ENCODE measurements around the gene RBMS3. TPM values are rescaled to one million over a fixed set of nuclear protein-coding genes. Genes with fewer than 3 reads are reported as not detected.

The RBMS3 gene
- total RNA-seq, 1 experiment from 2014 or later, result 7.4 TPM

- Mint-ChIP-seq H3K27me3 (ENCODE audit: insufficient read depth, unreplicated experiment) (no peaks in the 10 kb centered on the region), H3K9me3 (ENCODE audit: unreplicated experiment) (no peaks in the 10 kb centered on the region), H3K27ac (ENCODE audit: unreplicated experiment) (no peak overlapping the region), H3K36me3 (ENCODE audit: insufficient read depth, unreplicated experiment) (no peaks in the 10 kb centered on the region), H3K4me3 (ENCODE audit: unreplicated experiment) (no peak overlapping the region), H3K4me1 (ENCODE audit: low read depth, unreplicated experiment) (no peaks in the 10 kb centered on the region)
- H3K4me1 ChIP-seq, result no peaks in the 10 kb centered on the region
- ChIA-PET CTCF (no interaction called here), POLR2A (no interaction called here)
- no peak for TF ChIP-seq CTCF (IDR thresholded peaks at IDR 0.05; ENCODE audit: insufficient read depth in 1 of 2, low read depth in 1 of 2, low read length in 1 of 2, severe bottlenecking in 1 of 2, unreplicated experiment in 1 of 2)
- no peaks in the 10 kb centered on the region for H3K27me3 ChIP-seq (replicated peaks; ENCODE audit: control insufficient read depth, insufficient read depth, low read length)
- no peaks in the 10 kb centered on the region for H3K36me3 ChIP-seq (ENCODE audit: control insufficient read depth, insufficient read depth, low read length)
- H3K9me3 ChIP-seq, result no peaks in the 10 kb centered on the region; the same call in 1 of the 2 replicates
- no TSS peak for BruUV-seq (replicated peaks)
- no peak overlapping the region for H3K4me3 ChIP-seq (ENCODE audit: low read depth, low read length)
- DNase-seq, result no peak
- intact Hi-C loops (cut with micrococcal nuclease; ENCODE audit: unreplicated experiment), result no loop called here
Observed at GRCh38 chr3:29741231-29741630, 460.4 kb downstream of the RBMS3 start.

- Mint-ChIP-seq H3K27ac (ENCODE audit: unreplicated experiment) (no peak overlapping the region), H3K27me3 (ENCODE audit: insufficient read depth, unreplicated experiment) (no peaks in the 10 kb centered on the region), H3K4me1 (ENCODE audit: low read depth, unreplicated experiment) (no peaks in the 10 kb centered on the region), H3K4me3 (ENCODE audit: unreplicated experiment) (no peak overlapping the region), H3K36me3 (ENCODE audit: insufficient read depth, unreplicated experiment) (no peaks in the 10 kb centered on the region), H3K9me3 (ENCODE audit: unreplicated experiment) (no peaks in the 10 kb centered on the region)
- no peaks in the 10 kb centered on the region for H3K4me1 ChIP-seq
- POLR2A ChIA-PET, result no interaction called here
- no peak for TF ChIP-seq CTCF (IDR thresholded peaks at IDR 0.05; ENCODE audit: insufficient read depth in 1 of 2, low read depth in 1 of 2, low read length in 1 of 2, severe bottlenecking in 1 of 2, unreplicated experiment in 1 of 2)
- BruUV-seq (replicated peaks), result no TSS peak
- no peak for DNase-seq
- CTCF ChIA-PET, result no interaction called here
- H3K4me3 ChIP-seq (ENCODE audit: low read depth, low read length), result no peak overlapping the region
- intact Hi-C loops (cut with micrococcal nuclease; ENCODE audit: unreplicated experiment), result no loop called here
- no peaks in the 10 kb centered on the region for H3K27me3 ChIP-seq (replicated peaks; ENCODE audit: control insufficient read depth, insufficient read depth, low read length)
- no peaks in the 10 kb centered on the region; the same call in 1 of the 2 replicates for H3K9me3 ChIP-seq
- H3K36me3 ChIP-seq (ENCODE audit: control insufficient read depth, insufficient read depth, low read length), result no peaks in the 10 kb centered on the region
Observed at GRCh38 chr3:29745232-29745870, 464.5 kb downstream of the RBMS3 start.

GRCh38 chr3:29746163-29746760 lies 465.4 kb downstream of the RBMS3 start:
- H3K27me3 Mint-ChIP-seq (ENCODE audit: insufficient read depth, unreplicated experiment), result no peaks in the 10 kb centered on the region
- H3K4me3 Mint-ChIP-seq (ENCODE audit: unreplicated experiment), result no peak overlapping the region
- DNase-seq, result no peak
- intact Hi-C loops (cut with micrococcal nuclease; ENCODE audit: unreplicated experiment), result no loop called here
- no peak for TF ChIP-seq CTCF (IDR thresholded peaks at IDR 0.05; ENCODE audit: insufficient read depth in 1 of 2, low read depth in 1 of 2, low read length in 1 of 2, severe bottlenecking in 1 of 2, unreplicated experiment in 1 of 2)
- no peak overlapping the region for H3K27ac Mint-ChIP-seq (ENCODE audit: unreplicated experiment)
- ChIA-PET POLR2A (no interaction called here), CTCF (no interaction called here)
- Histone ChIP-seq H3K9me3 (no peaks in the 10 kb centered on the region; the same call in 1 of the 2 replicates), H3K4me3 (ENCODE audit: low read depth, low read length) (no peak overlapping the region), H3K36me3 (ENCODE audit: control insufficient read depth, insufficient read depth, low read length) (no peaks in the 10 kb centered on the region), H3K27me3 (replicated peaks; ENCODE audit: control insufficient read depth, insufficient read depth, low read length) (no peaks in the 10 kb centered on the region), H3K4me1 (no peaks in the 10 kb centered on the region)
- no peaks in the 10 kb centered on the region for H3K36me3 Mint-ChIP-seq (ENCODE audit: insufficient read depth, unreplicated experiment)
- no peaks in the 10 kb centered on the region for H3K9me3 Mint-ChIP-seq (ENCODE audit: unreplicated experiment)
- BruUV-seq (replicated peaks), result no TSS peak
- H3K4me1 Mint-ChIP-seq (ENCODE audit: low read depth, unreplicated experiment), result no peaks in the 10 kb centered on the region

Data from Caco-2 (cell line).